Suprapubic skin (tissue), 4 donors: ENCODE results near the gene PTGER2. TPM values are rescaled to one million over a fixed set of nuclear protein-coding genes. Genes with fewer than 3 reads are reported as not detected.

Experiments used
- DNase-seq, 2 donors: peaks; one replicate each; pipeline ENCODE4 v3.0.0-alpha.2; 2019; ENCODE audit warnings: low spot score in 2 of 2
- H3K27ac ChIP-seq: fragments of 200-600 bp; sonication (generic); one replicate; pipeline ENCODE4 v1.5.1; 2019
- H3K27me3 ChIP-seq: fragments of 200-600 bp; sonication (generic); one replicate; pipeline ENCODE4 v1.5.1; 2019
- H3K36me3 ChIP-seq: fragments of 200-600 bp; sonication (generic); one replicate; pipeline ENCODE4 v1.5.1; 2019
- H3K4me1 ChIP-seq: fragments of 200-600 bp; sonication (generic); one replicate; pipeline ENCODE4 v1.5.1; 2019
- H3K4me3 ChIP-seq: fragments of 200-600 bp; sonication (generic); one replicate; pipeline ENCODE4 v1.5.1; 2019; ENCODE audit warnings: mild to moderate bottlenecking
- H3K9me3 ChIP-seq: fragments of 200-600 bp; sonication (generic); one replicate; pipeline ENCODE4 v1.5.1; 2019
- CTCF ChIP-seq, 2 donors: fragments of 200-600 bp in 1 of 2; fragments of 450-650 bp in 1 of 2; sonication (generic) in 1 of 2; IDR thresholded peaks; one replicate each; pipeline ENCODE4 v1.5.1; 2016 to 2019; ENCODE audit warnings: antibody characterized with exemption in 2 of 2, mild to moderate bottlenecking in 1 of 2, moderate library complexity in 1 of 2
- EP300 ChIP-seq: sonication (generic); formaldehyde crosslinking; IDR thresholded peaks from one replicate; pipeline ENCODE4 v1.6.1; 2017; ENCODE audit warnings: antibody characterized with exemption
- POLR2A ChIP-seq, 2 donors: fragments of 450-650 bp; IDR thresholded peaks; one replicate each; pipeline ENCODE4 v1.6.1; 2017; ENCODE audit warnings: antibody characterized with exemption in 2 of 2, mild to moderate bottlenecking in 2 of 2, moderate library complexity in 2 of 2
- POLR2AphosphoS5 ChIP-seq, 3 donors: sonication (generic); formaldehyde crosslinking; IDR thresholded peaks; one replicate each; pipeline ENCODE4 v1.6.1; 2017; ENCODE audit warnings: antibody characterized with exemption in 3 of 3
- WGBS: methylation state at CpG from one replicate; pipeline ENCODE4 v1.1.5; 2018; 5-methylcytosine and 5-hydroxymethylcytosine counted together
- total RNA-seq, 4 donors: library from RNA; depleted of rRNA; stranded (reverse); fragments of >200 nt; gene quantifications; one replicate each; pipeline ENCODE4 v1.1.0, GENCODE V29; 2016

The PTGER2 gene
- total RNA-seq, 4 donors from 2014 or later: 0.49 to 1.0 (median 0.68) TPM

DNA sequence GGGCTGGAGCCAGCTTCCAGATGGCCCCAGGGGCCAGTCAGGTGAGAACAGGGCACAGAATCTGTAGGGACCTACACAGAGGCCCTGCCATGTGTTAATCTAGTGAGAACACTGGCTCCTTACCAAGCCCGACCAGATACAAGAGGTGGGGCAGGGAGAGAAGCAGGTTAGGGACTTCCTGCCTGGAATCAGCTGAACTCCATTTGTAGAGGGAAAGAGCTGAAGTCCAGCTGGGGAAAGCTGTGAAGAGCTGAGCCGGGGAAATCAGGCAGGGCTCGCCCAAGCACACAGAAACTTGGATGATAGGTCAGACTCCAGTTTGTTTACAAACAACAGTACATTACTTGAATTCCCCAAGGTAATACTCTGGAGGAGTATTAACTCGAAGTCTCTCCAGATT lies 46.7 kb downstream of the PTGER2 start:
- Histone ChIP-seq H3K27ac (peak overlapping the region; percentile 29), H3K4me1 (peaks cover 12% of the 10 kb centered on the region), H3K36me3 (no peaks in the 10 kb centered on the region), H3K4me3 (no peak overlapping the region), H3K9me3 (no peaks in the 10 kb centered on the region), H3K27me3 (no peaks in the 10 kb centered on the region)
- WGBS: 47% methylated on average over 4 of the region's 4 CpGs
- no peak for DNase-seq
- TF ChIP-seq CTCF (IDR thresholded peaks at IDR 0.05): no peak
- TF ChIP-seq POLR2A (IDR thresholded peaks at IDR 0.05): no peak
- no peak for TF ChIP-seq EP300
- no peak for TF ChIP-seq POLR2AphosphoS5 (IDR thresholded peaks at IDR 0.05)

DNA sequence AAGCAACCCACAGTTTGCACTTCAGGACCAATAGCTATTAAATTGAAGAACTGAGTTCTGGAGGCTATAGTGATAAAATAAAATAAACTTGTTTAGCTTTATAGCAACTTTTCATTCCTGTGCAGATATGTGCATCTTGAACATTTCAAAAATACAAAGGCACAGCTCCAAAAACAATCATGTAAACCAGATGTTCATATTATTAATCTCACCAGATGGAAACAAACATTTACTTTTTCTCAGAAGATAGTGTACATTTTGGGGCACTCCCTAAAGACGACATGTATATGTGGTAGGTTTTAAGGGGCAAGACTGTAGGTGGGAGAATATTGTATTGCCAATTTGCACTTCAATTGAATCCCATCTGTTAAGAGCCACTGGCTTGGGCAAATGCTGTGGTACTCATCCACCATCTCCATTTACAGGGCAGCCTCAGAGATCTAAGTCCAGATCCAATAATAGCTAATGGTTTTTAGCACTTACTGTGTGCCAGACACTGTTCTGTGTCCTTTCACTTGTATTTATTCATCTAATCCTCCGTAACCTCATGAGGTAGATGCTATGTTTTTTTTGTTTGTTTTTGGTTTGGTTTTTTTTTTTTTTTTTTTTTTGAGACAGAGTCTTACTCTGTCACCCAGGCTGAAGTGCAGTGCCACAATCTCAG lies 49.1 kb downstream of the PTGER2 start:
- Histone ChIP-seq H3K4me3 (no peak overlapping the region), H3K36me3 (no peaks in the 10 kb centered on the region), H3K27ac (no peak overlapping the region), H3K27me3 (no peaks in the 10 kb centered on the region), H3K4me1 (peaks cover 12% of the 10 kb centered on the region), H3K9me3 (no peaks in the 10 kb centered on the region)
- TF ChIP-seq POLR2A (IDR thresholded peaks at IDR 0.05): no peak
- TF ChIP-seq EP300: no peak
- no peak for TF ChIP-seq POLR2AphosphoS5 (IDR thresholded peaks at IDR 0.05)
- no peak for TF ChIP-seq CTCF (IDR thresholded peaks at IDR 0.05)
- 63% methylated on average over 2 of the region's 2 CpGs for WGBS
- no peak for DNase-seq

DNA sequence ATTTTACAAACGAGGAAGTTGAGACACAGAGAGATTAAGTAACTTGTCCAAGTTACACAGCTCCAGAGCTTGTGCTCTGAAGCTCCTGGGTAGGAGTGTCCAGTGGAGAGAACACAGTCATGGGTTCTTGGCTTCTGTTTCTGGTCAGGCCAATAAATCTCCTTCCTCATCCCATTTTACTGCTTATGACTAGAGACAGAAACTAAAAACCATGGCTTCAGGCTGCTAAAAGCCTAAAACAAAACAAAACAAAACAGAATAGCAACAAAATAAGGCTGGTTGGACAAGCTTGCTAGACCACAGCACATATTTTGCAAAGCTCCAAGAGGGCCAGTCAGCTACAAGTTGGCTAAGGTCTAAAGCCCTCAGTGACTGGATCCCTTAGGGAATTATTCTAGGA lies 49.8 kb downstream of the PTGER2 start:
- no peaks in the 10 kb centered on the region for H3K9me3 ChIP-seq
- WGBS: 53% methylated on average over 1 of the region's 1 CpG
- TF ChIP-seq POLR2AphosphoS5 (IDR thresholded peaks at IDR 0.05) (no peak), POLR2A (IDR thresholded peaks at IDR 0.05) (no peak), EP300 (no peak), CTCF (IDR thresholded peaks at IDR 0.05) (no peak)
- DNase-seq: no peak
- no peak overlapping the region for H3K4me3 ChIP-seq
- peaks cover 17% of the 10 kb centered on the region for H3K4me1 ChIP-seq
- H3K27me3 ChIP-seq: no peaks in the 10 kb centered on the region
- H3K36me3 ChIP-seq: no peaks in the 10 kb centered on the region
- H3K27ac ChIP-seq: peak overlapping the region; percentile 49

GRCh38 chr14:52365071-52365470 lies 51.0 kb downstream of the PTGER2 start:
- 69% methylated on average over 1 of the region's 1 CpG for WGBS
- Histone ChIP-seq H3K27ac (no peak overlapping the region), H3K4me3 (no peak overlapping the region), H3K9me3 (no peaks in the 10 kb centered on the region), H3K27me3 (no peaks in the 10 kb centered on the region), H3K36me3 (no peaks in the 10 kb centered on the region), H3K4me1 (peaks cover 26% of the 10 kb centered on the region)
- no peak for DNase-seq
- TF ChIP-seq CTCF (IDR thresholded peaks at IDR 0.05) (no peak), POLR2A (IDR thresholded peaks at IDR 0.05) (no peak), POLR2AphosphoS5 (IDR thresholded peaks at IDR 0.05) (no peak), EP300 (no peak)

- TF ChIP-seq CTCF (IDR thresholded peaks at IDR 0.05) (no peak), EP300 (no peak), POLR2A (IDR thresholded peaks at IDR 0.05) (no peak), POLR2AphosphoS5 (IDR thresholded peaks at IDR 0.05) (no peak)
- Histone ChIP-seq H3K36me3 (no peaks in the 10 kb centered on the region), H3K27ac (no peak overlapping the region), H3K27me3 (no peaks in the 10 kb centered on the region), H3K4me3 (no peak overlapping the region), H3K4me1 (peaks cover 31% of the 10 kb centered on the region), H3K9me3 (no peaks in the 10 kb centered on the region)
- no peak for DNase-seq
- 60% methylated on average over 3 of the region's 3 CpGs for WGBS
Observed at GRCh38 chr14:52366796-52367315, 52.7 kb downstream of the PTGER2 start.
